Measurements from ENCODE around the gene PCYOX1L. TPM values are rescaled to one million over a fixed set of nuclear protein-coding genes. Genes with fewer than 3 reads are reported as not detected.

Gene PCYOX1L
- total and polyA plus RNA-seq, 9 of the 15 experiments (the other 6 are each of a cell fraction or from before 2014, with no cell fraction given) = 2.3 to 17.9 (median 6.0) TPM

- H4K20me1 ChIP-seq (replicated peaks; ENCODE audit: control insufficient read depth, insufficient read depth, low read length) = no peaks in the 10 kb centered on the region
- no peaks in the 10 kb centered on the region for H3K9me3 ChIP-seq (replicated peaks; ENCODE audit: control insufficient read depth, insufficient read depth, low read depth, low read length)
- no peak overlapping the region for H3K4me2 ChIP-seq (ENCODE audit: insufficient read depth, low read length)
- intact Hi-C loops (cut with micrococcal nuclease) (no loop called here), in situ Hi-C loops (cut with MboI) (no loop called here)
- ATAC-seq = no peak; the same call in 2 of the 3 replicates
- peaks cover 15 to 33% of the 10 kb centered on the region in 2 experiments for H3K27me3 ChIP-seq (ENCODE audit: control insufficient read depth in 2 of 2, insufficient read depth in 2 of 2, low read length in 2 of 2)
- H3K79me2 ChIP-seq (ENCODE audit: control insufficient read depth, insufficient read depth, low read length) = no peaks in the 10 kb centered on the region
- peaks cover 6 to 11% of the 10 kb centered on the region in 2 experiments; a peak in 4 of 5 replicates for H3K4me1 ChIP-seq (replicated peaks in 1 of 2; ENCODE audit: control insufficient read depth in 2 of 2, insufficient read depth in 2 of 2, low read length in 2 of 2)
- BruUV-seq (replicated peaks) = no TSS peak
- no peaks in the 10 kb centered on the region for H3K9me1 ChIP-seq (ENCODE audit: control insufficient read depth, insufficient read depth, low read length)
- TF ChIP-seq CTCF (IDR thresholded peaks at IDR 0.05 in 2 of 3, conservative IDR thresholded peaks at IDR 0.05 in 1 of 3; ENCODE audit: insufficient read depth in 2 of 3, low read depth in 1 of 3, low read length in 3 of 3) = peak in 2 of 3 experiments; percentile 13 to 22; a peak in 2 of 6 replicates
- TF ChIP-seq GTF2F1 (IDR thresholded peaks at IDR 0.05; ENCODE audit: low read depth, low read length) = no peak
- H3K36me3 ChIP-seq (ENCODE audit: control insufficient read depth, insufficient read depth, low read length) = no peaks in the 10 kb centered on the region
- no peak overlapping the region for H3K27ac ChIP-seq (ENCODE audit: extremely low read depth, low read depth, low read length)
- 12% methylated on average over 4 of the region's 4 CpGs for WGBS (ENCODE audit: insufficient coverage, low coverage, missing lambda C conversion rate)
- no peak overlapping the region for H3K9ac ChIP-seq (ENCODE audit: insufficient read depth in 1 of 2, low read depth in 2 of 2, low read length in 2 of 2)
- CTCF ChIA-PET (ENCODE audit: low intra/inter-chr PET ratio) = no interaction called here
- no peak overlapping the region for H2AFZ ChIP-seq (ENCODE audit: low read depth, low read length)
- no peak for FAIRE-seq
- no peak overlapping the region for H3K4me3 ChIP-seq
- DNase-seq (ENCODE audit: extremely low read depth in 1 of 4, low spot score in 3 of 4) = no peak
- POLR2A ChIA-PET = interaction anchor here (1.6 kb wide), 1 partner anchor 14 kb away, joined by 6 read pairs; no protein-coding TSS in a partner anchor
These were observed 43.2 kb upstream of the PCYOX1L start for GRCh38 chr5:149314571-149315111.

DNA sequence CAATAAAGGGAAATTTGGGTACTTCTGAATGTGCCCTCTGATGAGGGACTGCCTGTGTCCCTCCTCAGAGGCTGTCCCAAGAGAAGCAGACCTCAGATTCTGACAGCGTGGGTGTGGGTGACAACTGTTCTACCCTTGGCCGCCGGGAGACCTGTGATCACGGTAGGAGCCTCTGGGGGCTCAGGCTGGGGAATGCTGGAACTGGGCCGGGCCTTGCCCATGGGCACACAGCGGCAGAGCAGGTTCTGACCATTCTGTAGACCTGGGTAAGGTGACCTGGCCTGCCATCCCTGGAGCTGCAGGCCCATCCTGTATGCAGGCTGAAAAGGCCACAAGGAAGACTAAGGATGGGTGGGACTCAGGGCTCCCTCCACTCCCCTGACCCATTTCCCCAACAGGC, 42.1 kb upstream of the PCYOX1L start:
- no peak overlapping the region for H3K4me3 ChIP-seq
- no peak overlapping the region for H3K4me2 ChIP-seq (ENCODE audit: insufficient read depth, low read length)
- DNase-seq (ENCODE audit: extremely low read depth in 1 of 4, low spot score in 3 of 4) = no peak
- H3K79me2 ChIP-seq (ENCODE audit: control insufficient read depth, insufficient read depth, low read length) = no peaks in the 10 kb centered on the region
- no peaks in the 10 kb centered on the region for H4K20me1 ChIP-seq (replicated peaks; ENCODE audit: control insufficient read depth, insufficient read depth, low read length)
- no peak overlapping the region for H3K27ac ChIP-seq (ENCODE audit: extremely low read depth, low read depth, low read length)
- H3K9me3 ChIP-seq (replicated peaks; ENCODE audit: control insufficient read depth, insufficient read depth, low read depth, low read length) = no peaks in the 10 kb centered on the region
- in situ Hi-C loops (cut with MboI) (no loop called here), intact Hi-C loops (cut with micrococcal nuclease) (loop anchor here (2.0 kb wide), 1 partner anchor 115 kb away; no protein-coding TSS in a partner anchor)
- no peak overlapping the region for H2AFZ ChIP-seq (ENCODE audit: low read depth, low read length)
- BruUV-seq (replicated peaks) = no TSS peak
- POLR2A ChIA-PET = interaction anchor here (0.6 to 1.6 kb wide), 2 partner anchors 15 to 56 kb away, joined by 4 to 6 read pairs; no protein-coding TSS in a partner anchor
- FAIRE-seq = no peak
- H3K36me3 ChIP-seq (ENCODE audit: control insufficient read depth, insufficient read depth, low read length) = no peaks in the 10 kb centered on the region
- CTCF ChIA-PET (ENCODE audit: low intra/inter-chr PET ratio) = no interaction called here
- H3K9me1 ChIP-seq (ENCODE audit: control insufficient read depth, insufficient read depth, low read length) = no peaks in the 10 kb centered on the region
- peaks cover 12 to 22% of the 10 kb centered on the region in 2 experiments for H3K27me3 ChIP-seq (ENCODE audit: control insufficient read depth in 2 of 2, insufficient read depth in 2 of 2, low read length in 2 of 2)
- peaks cover 15 to 16% of the 10 kb centered on the region in 2 experiments for H3K4me1 ChIP-seq (replicated peaks in 1 of 2; ENCODE audit: control insufficient read depth in 2 of 2, insufficient read depth in 2 of 2, low read length in 2 of 2)
- 0 out of 4 replicates have a peak overlapping the region, but pooled peaks of 1 of the 2 experiments have one; percentile 43 for H3K9ac ChIP-seq (ENCODE audit: insufficient read depth in 1 of 2, low read depth in 2 of 2, low read length in 2 of 2)
- ATAC-seq = no peak
- WGBS (ENCODE audit: insufficient coverage, low coverage, missing lambda C conversion rate) = 11% methylated on average over 6 of the region's 6 CpGs
- TF ChIP-seq U2AF1 (optimal IDR thresholded peaks at IDR 0.05; ENCODE audit: low read depth, low read length) (no peak), JUNB (CRISPR knock-in tag; conservative IDR thresholded peaks at IDR 0.05) (no peak), ZNF146 (CRISPR knock-in tag; IDR thresholded peaks at IDR 0.05; ENCODE audit: unreplicated experiment) (no peak), KLF13 (tag; IDR thresholded peaks at IDR 0.05; ENCODE audit: borderline replicate concordance, low read depth) (no peak), CBFA2T2 (conservative IDR thresholded peaks at IDR 0.05) (no peak), ZBTB9 (CRISPR knock-in tag; IDR thresholded peaks at IDR 0.05) (no peak), POLR2AphosphoS2 (IDR thresholded peaks at IDR 0.05; ENCODE audit: low read length) (no peak)

All from K562 (cell line).